ENCODE results near the gene PLEK2. TPM values are rescaled to one million over a fixed set of nuclear protein-coding genes. Genes with fewer than 3 reads are reported as not detected.
A peak's percentile ranks its signal among the peaks of the same experiment; 100 is the strongest.
"Not testable (repeated sequence)": the region's sequence is repeated elsewhere in the genome, so short reads cannot be mapped to it uniquely, and the experiment has no call there.

Gene PLEK2
- total RNA-seq, 1 donor from 2014 or later, result not detected

GRCh38 chr14:67416085-67416484, 4.1 kb upstream of the PLEK2 start:
- no peak overlapping the region for H3K27ac Mint-ChIP-seq
- H3K9me3 Mint-ChIP-seq, result no peaks in the 10 kb centered on the region
- no peak for TF ChIP-seq CTCF (IDR thresholded peaks at IDR 0.05; ENCODE audit: unreplicated experiment)
- H3K4me1 Mint-ChIP-seq, result no peaks in the 10 kb centered on the region
- H3K27me3 Mint-ChIP-seq (ENCODE audit: low read depth), result no peaks in the 10 kb centered on the region
- H3K36me3 Mint-ChIP-seq, result no peaks in the 10 kb centered on the region
- no peak overlapping the region for H3K4me3 Mint-ChIP-seq
- DNase-seq (ENCODE audit: low spot score in 2 of 2, unreplicated experiment in 2 of 2), result no peak

- H3K27ac Mint-ChIP-seq; DNase-seq (ENCODE audit: low spot score in 2 of 2, unreplicated experiment in 2 of 2); H3K4me3 Mint-ChIP-seq; H3K36me3 Mint-ChIP-seq; H3K4me1 Mint-ChIP-seq; H3K9me3 Mint-ChIP-seq; H3K27me3 Mint-ChIP-seq (ENCODE audit: low read depth): not testable (repeated sequence)
Observed at GRCh38 chr14:67415610-67416009, 3.6 kb upstream of the PLEK2 start.

GRCh38 chr14:67413806-67414769, 2.1 kb upstream of the PLEK2 start:
- no peak for DNase-seq (ENCODE audit: low spot score in 2 of 2, unreplicated experiment in 2 of 2)
- Mint-ChIP-seq H3K4me1 (peaks cover 3% of the 10 kb centered on the region), H3K27ac (no peak overlapping the region), H3K36me3 (no peaks in the 10 kb centered on the region), H3K27me3 (ENCODE audit: low read depth) (no peaks in the 10 kb centered on the region), H3K4me3 (no peak overlapping the region), H3K9me3 (no peaks in the 10 kb centered on the region)
- no peak for TF ChIP-seq CTCF (IDR thresholded peaks at IDR 0.05; ENCODE audit: unreplicated experiment)

- Mint-ChIP-seq H3K27ac (no peak overlapping the region), H3K9me3 (no peaks in the 10 kb centered on the region), H3K4me3 (no peak overlapping the region)
Observed at GRCh38 chr14:67411370-67411769, 595 bp downstream of the PLEK2 start.

GRCh38 chr14:67410313-67410712, 1.7 kb downstream of the PLEK2 start:
- Mint-ChIP-seq H3K36me3 (no peaks in the 10 kb centered on the region), H3K4me1 (peaks cover 3% of the 10 kb centered on the region), H3K9me3 (no peaks in the 10 kb centered on the region), H3K27me3 (ENCODE audit: low read depth) (no peaks in the 10 kb centered on the region), H3K27ac (no peak overlapping the region), H3K4me3 (no peak overlapping the region)
- no peak for TF ChIP-seq CTCF (IDR thresholded peaks at IDR 0.05; ENCODE audit: unreplicated experiment)
- no peak for DNase-seq (ENCODE audit: low spot score in 2 of 2, unreplicated experiment in 2 of 2)

More at GRCh38 chr14:67411370-67411769, 595 bp downstream of the PLEK2 start:
- DNase-seq (ENCODE audit: low spot score in 2 of 2, unreplicated experiment in 2 of 2), result no peak
- TF ChIP-seq CTCF (IDR thresholded peaks at IDR 0.05; ENCODE audit: unreplicated experiment), result no peak
- no peaks in the 10 kb centered on the region for H3K36me3 Mint-ChIP-seq
- peaks cover 3% of the 10 kb centered on the region for H3K4me1 Mint-ChIP-seq
- no peaks in the 10 kb centered on the region for H3K27me3 Mint-ChIP-seq (ENCODE audit: low read depth)

GRCh38 chr14:67409461-67409860, 2.5 kb downstream of the PLEK2 start:
- TF ChIP-seq CTCF (IDR thresholded peaks at IDR 0.05; ENCODE audit: unreplicated experiment), result no peak
- no peak overlapping the region for H3K4me3 Mint-ChIP-seq
- H3K9me3 Mint-ChIP-seq, result no peaks in the 10 kb centered on the region
- no peaks in the 10 kb centered on the region for H3K27me3 Mint-ChIP-seq (ENCODE audit: low read depth)
- H3K4me1 Mint-ChIP-seq, result peaks cover 3% of the 10 kb centered on the region
- no peaks in the 10 kb centered on the region for H3K36me3 Mint-ChIP-seq
- no peak for DNase-seq (ENCODE audit: low spot score in 2 of 2, unreplicated experiment in 2 of 2)
- peak overlapping the region; percentile 35 for H3K27ac Mint-ChIP-seq

- H3K27ac Mint-ChIP-seq; H3K4me1 Mint-ChIP-seq; DNase-seq (ENCODE audit: low spot score in 2 of 2, unreplicated experiment in 2 of 2); H3K36me3 Mint-ChIP-seq; H3K9me3 Mint-ChIP-seq; H3K27me3 Mint-ChIP-seq (ENCODE audit: low read depth); H3K4me3 Mint-ChIP-seq: not testable (repeated sequence)
Observed at GRCh38 chr14:67408122-67408801, 3.7 kb downstream of the PLEK2 start.

All from mesothelial cell of epicardium (in vitro differentiated cells).